ENCODE results near the gene SERPINB10. TPM values are rescaled to one million over a fixed set of nuclear protein-coding genes. Genes with fewer than 3 reads are reported as not detected.
A peak's percentile ranks its signal among the peaks of the same experiment; 100 is the strongest.

The SERPINB10 gene
- total and polyA plus RNA-seq, 2 donors from 2014 or later: not detected

DNA sequence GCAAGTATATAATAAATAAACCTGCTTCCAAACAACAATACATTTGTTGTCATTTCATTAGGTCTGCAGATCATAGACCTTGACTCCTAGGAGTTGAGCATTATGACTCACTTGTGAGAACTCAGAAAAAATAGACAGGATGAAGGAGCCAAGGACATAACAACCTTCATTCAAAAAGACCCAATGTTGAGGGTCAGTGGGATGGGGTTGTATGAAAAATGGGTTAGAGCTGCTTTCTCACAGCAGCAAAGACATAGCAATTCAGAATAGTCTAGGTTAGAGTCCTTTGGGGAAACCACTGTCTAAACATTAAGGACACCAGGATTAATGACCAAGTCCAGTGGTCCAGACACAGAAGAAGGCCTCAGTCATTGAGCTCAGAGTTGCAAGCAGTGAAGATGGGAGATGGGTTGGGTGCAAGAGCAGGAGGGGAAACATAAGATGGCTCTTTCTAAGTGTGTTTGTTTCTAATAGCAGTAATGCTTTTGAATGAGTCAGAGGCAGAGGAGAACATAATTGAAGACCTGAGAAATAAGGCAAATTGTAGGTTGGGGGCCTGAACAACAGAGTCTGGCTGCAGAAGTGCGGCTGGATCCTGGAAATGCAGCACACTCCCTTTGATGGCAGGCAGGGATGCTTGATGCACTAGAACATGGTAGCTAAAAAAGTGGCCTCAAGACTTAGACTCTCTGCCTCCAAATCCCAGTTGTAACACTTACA lies 3.7 kb upstream of the SERPINB10 start:
- FAIRE-seq: no peak
- no peak overlapping the region for H3K9ac ChIP-seq (ENCODE audit: low read length in 3 of 3)
- H3K4me3 ChIP-seq (ENCODE audit: low read length in 3 of 3): no peak overlapping the region
- no peaks in the 10 kb centered on the region for H3K9me3 ChIP-seq (ENCODE audit: control insufficient read depth in 2 of 3, insufficient read depth in 1 of 3, low read length in 3 of 3)
- DNase-seq: no peak
- no peaks in the 10 kb centered on the region for H3K4me1 ChIP-seq (ENCODE audit: control insufficient read depth in 2 of 3, insufficient read depth in 2 of 3, low read depth in 1 of 3, low read length in 3 of 3)
- intact Hi-C loops (cut with DNase I): no loop called here
- TF ChIP-seq, protein P1, sequence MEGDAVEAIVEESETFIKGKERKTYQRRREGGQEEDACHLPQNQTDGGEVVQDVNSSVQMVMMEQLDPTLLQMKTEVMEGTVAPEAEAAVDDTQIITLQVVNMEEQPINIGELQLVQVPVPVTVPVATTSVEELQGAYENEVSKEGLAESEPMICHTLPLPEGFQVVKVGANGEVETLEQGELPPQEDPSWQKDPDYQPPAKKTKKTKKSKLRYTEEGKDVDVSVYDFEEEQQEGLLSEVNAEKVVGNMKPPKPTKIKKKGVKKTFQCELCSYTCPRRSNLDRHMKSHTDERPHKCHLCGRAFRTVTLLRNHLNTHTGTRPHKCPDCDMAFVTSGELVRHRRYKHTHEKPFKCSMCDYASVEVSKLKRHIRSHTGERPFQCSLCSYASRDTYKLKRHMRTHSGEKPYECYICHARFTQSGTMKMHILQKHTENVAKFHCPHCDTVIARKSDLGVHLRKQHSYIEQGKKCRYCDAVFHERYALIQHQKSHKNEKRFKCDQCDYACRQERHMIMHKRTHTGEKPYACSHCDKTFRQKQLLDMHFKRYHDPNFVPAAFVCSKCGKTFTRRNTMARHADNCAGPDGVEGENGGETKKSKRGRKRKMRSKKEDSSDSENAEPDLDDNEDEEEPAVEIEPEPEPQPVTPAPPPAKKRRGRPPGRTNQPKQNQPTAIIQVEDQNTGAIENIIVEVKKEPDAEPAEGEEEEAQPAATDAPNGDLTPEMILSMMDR (IDR thresholded peaks at IDR 0.05; ENCODE audit: borderline replicate concordance, extremely low read depth, insufficient read depth): no peak
- H3K27me3 ChIP-seq (ENCODE audit: control insufficient read depth, insufficient read depth, low read length): no peaks in the 10 kb centered on the region
- no peaks in the 10 kb centered on the region for H3K36me3 ChIP-seq (ENCODE audit: control insufficient read depth in 2 of 3, insufficient read depth in 3 of 3, low read length in 3 of 3)
- no peak overlapping the region for H3K27ac ChIP-seq (ENCODE audit: low read depth in 2 of 2, low read length in 2 of 2)

GRCh38 chr18:63904694-63905093 lies 3.1 kb upstream of the SERPINB10 start:
- no peaks in the 10 kb centered on the region for H3K36me3 ChIP-seq (ENCODE audit: control insufficient read depth in 2 of 3, insufficient read depth in 3 of 3, low read length in 3 of 3)

DNA sequence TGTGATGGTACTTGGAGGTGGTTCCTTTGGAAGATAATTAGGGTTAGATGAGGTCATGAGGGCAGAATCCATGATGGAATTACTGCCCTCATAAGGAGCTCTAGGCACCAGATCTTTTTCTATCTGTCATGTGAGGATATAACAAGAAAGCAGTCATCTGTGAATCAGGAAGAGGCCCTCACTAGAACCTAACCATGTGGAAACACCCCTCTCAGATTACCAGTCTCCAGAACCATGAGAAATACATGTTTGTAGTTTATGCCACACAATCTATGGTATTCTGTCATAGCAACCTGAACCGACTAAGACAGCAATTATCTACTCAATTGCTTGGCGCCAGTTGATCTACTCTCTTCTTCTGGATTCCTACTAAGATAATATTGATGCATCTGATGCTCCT lies 2.4 kb upstream of the SERPINB10 start:
- DNase-seq: peak in 2 of 5 donors; percentile 15 to 30
- intact Hi-C loops (cut with DNase I): no loop called here

More at GRCh38 chr18:63904694-63905093, 3.1 kb upstream of the SERPINB10 start:
- H3K4me1 ChIP-seq (ENCODE audit: control insufficient read depth in 2 of 3, insufficient read depth in 2 of 3, low read depth in 1 of 3, low read length in 3 of 3): no peaks in the 10 kb centered on the region
- intact Hi-C loops (cut with DNase I): no loop called here
- DNase-seq: no peak
- H3K9ac ChIP-seq (ENCODE audit: low read length in 3 of 3): no peak overlapping the region
- H3K9me3 ChIP-seq (ENCODE audit: control insufficient read depth in 2 of 3, insufficient read depth in 1 of 3, low read length in 3 of 3): no peaks in the 10 kb centered on the region
- no peak overlapping the region for H3K27ac ChIP-seq (ENCODE audit: low read depth in 2 of 2, low read length in 2 of 2)
- TF ChIP-seq, protein P1 (IDR thresholded peaks at IDR 0.05; ENCODE audit: borderline replicate concordance, extremely low read depth, insufficient read depth): no peak
- H3K4me3 ChIP-seq (ENCODE audit: low read length in 3 of 3): no peak overlapping the region
- no peaks in the 10 kb centered on the region for H3K27me3 ChIP-seq (ENCODE audit: control insufficient read depth, insufficient read depth, low read length)
- no peak for FAIRE-seq

More for the DNA sequence above, 2.4 kb upstream of the SERPINB10 start:
- Histone ChIP-seq H3K4me3 (ENCODE audit: low read length in 3 of 3) (no peak overlapping the region), H3K9me3 (ENCODE audit: control insufficient read depth in 2 of 3, insufficient read depth in 1 of 3, low read length in 3 of 3) (no peaks in the 10 kb centered on the region), H3K27me3 (ENCODE audit: control insufficient read depth, insufficient read depth, low read length) (no peaks in the 10 kb centered on the region), H3K36me3 (ENCODE audit: control insufficient read depth in 2 of 3, insufficient read depth in 3 of 3, low read length in 3 of 3) (no peaks in the 10 kb centered on the region), H3K9ac (ENCODE audit: low read length in 3 of 3) (no peak overlapping the region), H3K4me1 (ENCODE audit: control insufficient read depth in 2 of 3, insufficient read depth in 2 of 3, low read depth in 1 of 3, low read length in 3 of 3) (no peaks in the 10 kb centered on the region), H3K27ac (ENCODE audit: low read depth in 2 of 2, low read length in 2 of 2) (no peak overlapping the region)
- TF ChIP-seq, protein P1 (IDR thresholded peaks at IDR 0.05; ENCODE audit: borderline replicate concordance, extremely low read depth, insufficient read depth): no peak
- no peak for FAIRE-seq

All from kidney (tissue), 14 donors.